GM12878 (cell line): ENCODE results near the gene PAX6. TPM values are rescaled to one million over a fixed set of nuclear protein-coding genes. Genes with fewer than 3 reads are reported as not detected.
A peak's percentile ranks its signal among the peaks of the same experiment; 100 is the strongest.

Source experiments
- ATAC-seq: fragments of 200-7000 bp; cut with Tn5 transposase; 3 replicates; pipeline ENCODE4 v1.9.1; 2020; ENCODE audit warnings: mild to moderate bottlenecking, moderate library complexity
- BruUV-seq: library from RNA; stranded (reverse); fragments of 400-500 nt; replicated peaks from 2 replicates; lab custom pipeline; 2021; lab: Mats Ljungman, UMichigan
- CTCF ChIA-PET: fragments of 300-600 bp; sonication (Branson Sonifier 250); formaldehyde crosslinking; extraction: SDS; loops from one replicate; lab custom pipeline; 2021; ENCODE audit warnings: inconsistent platforms; lab: Yijun Ruan, JAX
- POLR2A ChIA-PET: fragments of 350-600 bp; formaldehyde crosslinking; extraction: SDS; loops from one replicate; lab custom pipeline; 2021; ENCODE audit warnings: inconsistent platforms; lab: Charles Lee
- RAD21 ChIA-PET: fragments of 300-600 bp; sonication (Branson Sonifier 250); formaldehyde crosslinking; loops from one replicate; lab custom pipeline; 2023; ENCODE audit warnings: antibody characterized with exemption; ENCODE audit not compliant: unreplicated experiment; lab: Charles Lee
- SMC1A ChIA-PET: fragments of 300-600 bp; sonication (Branson Sonifier 250); formaldehyde crosslinking; loops from one replicate; lab custom pipeline; 2023; ENCODE audit not compliant: unreplicated experiment, uncharacterized antibody; lab: Charles Lee
- DNase-seq: peaks from one replicate; pipeline ENCODE4 v3.0.0-alpha.2; 2011; ENCODE audit warnings: low read depth, low spot score
- FAIRE-seq: peaks from 3 replicates; lab custom pipeline; 2011; peaks lifted over from hg19 to GRCh38; lab: Jason Lieb, UNC
- H2AFZ ChIP-seq: 2 replicates; pipeline ENCODE4 v1.6.0; 2011; ENCODE audit warnings: low read depth, low read length, control low read depth; ENCODE audit not compliant: control insufficient read depth
- H3K27ac ChIP-seq: 2 replicates; pipeline ENCODE4 v1.5.1; 2011; ENCODE audit warnings: control low read depth; ENCODE audit not compliant: control insufficient read depth, insufficient read depth
- H3K27me3 ChIP-seq, 2 experiments: replicated peaks in 1 of 2; 2 replicates each; pipeline versions ENCODE4 v1.6.0 to v1.6.1; 2011; ENCODE audit warnings: low read length in 1 of 2; ENCODE audit not compliant: control insufficient read depth in 2 of 2, insufficient read depth in 2 of 2
- H3K36me3 ChIP-seq, 2 experiments: 2 replicates each; pipeline ENCODE4 v1.5.1; 2011; ENCODE audit warnings: low read length in 1 of 2; ENCODE audit not compliant: control insufficient read depth in 2 of 2, insufficient read depth in 2 of 2
- H3K4me1 ChIP-seq: 2 replicates; pipeline ENCODE4 v1.6.1; 2011; ENCODE audit warnings: mild to moderate bottlenecking, low read length, moderate library complexity, mixed read lengths; ENCODE audit not compliant: control insufficient read depth, insufficient read depth
- H3K4me2 ChIP-seq: 2 replicates; pipeline ENCODE4 v1.6.0; 2011; ENCODE audit warnings: control low read depth; ENCODE audit not compliant: control insufficient read depth, insufficient read depth
- H3K4me3 ChIP-seq: fragments of 200-600 bp; sonication (generic); 2 replicates; pipeline ENCODE4 v1.5.1; 2016
- H3K79me2 ChIP-seq: 2 replicates; pipeline ENCODE4 v1.6.0; 2011; ENCODE audit warnings: low read length; ENCODE audit not compliant: control insufficient read depth, insufficient read depth
- H3K9ac ChIP-seq: 2 replicates; pipeline ENCODE4 v1.8.0; 2011; ENCODE audit warnings: low read length, control low read depth, mixed read lengths; ENCODE audit not compliant: control insufficient read depth, insufficient read depth
- H3K9me3 ChIP-seq: replicated peaks from 3 replicates; pipeline ENCODE4 v1.5.1; 2011; ENCODE audit warnings: mild to moderate bottlenecking, low read length; ENCODE audit not compliant: control insufficient read depth, insufficient read depth
- H4K20me1 ChIP-seq: 2 replicates; pipeline ENCODE4 v1.6.0; 2011; ENCODE audit not compliant: control insufficient read depth, insufficient read depth
- HDAC6 ChIP-seq: fragments of 200-600 bp; sonication (generic); IDR thresholded peaks from one replicate; pipeline ENCODE4 v1.8.0; 2017; ENCODE audit warnings: antibody characterized with exemption; ENCODE audit not compliant: unreplicated experiment
- IKZF2 ChIP-seq, 2 experiments: fragments of 450-650 bp; IDR thresholded peaks; 2 replicates each; pipeline ENCODE4 v1.6.1; 2017; ENCODE audit warnings: mild to moderate bottlenecking in 2 of 2, moderate library complexity in 2 of 2
- MEF2B ChIP-seq: fragments of 450-650 bp; IDR thresholded peaks from 2 replicates; pipeline ENCODE4 v1.6.1; 2018; ENCODE audit warnings: mild to moderate bottlenecking, moderate library complexity; ENCODE audit not compliant: partially characterized antibody, poor library complexity, severe bottlenecking
- MYB ChIP-seq: fragments of 150-350 bp; IDR thresholded peaks from 2 replicates; pipeline ENCODE4 v1.6.1; 2014; ENCODE audit warnings: mild to moderate bottlenecking, low read depth, low read length, borderline replicate concordance
- NBN ChIP-seq: fragments of 450-650 bp; IDR thresholded peaks from 2 replicates; pipeline ENCODE4 v1.6.1; 2016
- NFYA ChIP-seq: IDR thresholded peaks from 2 replicates; pipeline ENCODE4 v1.6.1; 2011; ENCODE audit warnings: low read depth, mild to moderate bottlenecking, low read length, improper control_type of control experiment, borderline replicate concordance
- PAX8 ChIP-seq: fragments of 450-650 bp; IDR thresholded peaks from 2 replicates; pipeline ENCODE4 v1.6.1; 2017; ENCODE audit warnings: mild to moderate bottlenecking, moderate library complexity
- POLR2AphosphoS5 ChIP-seq: IDR thresholded peaks from 2 replicates; pipeline ENCODE4 v1.6.1; 2011; ENCODE audit warnings: mild to moderate bottlenecking, low read length, inconsistent platforms
- RAD51 ChIP-seq: fragments of 450-650 bp; IDR thresholded peaks from 2 replicates; pipeline ENCODE4 v1.6.1; 2016; ENCODE audit warnings: moderate library complexity, mild to moderate bottlenecking, inconsistent platforms
- TCF3 ChIP-seq: IDR thresholded peaks from 2 replicates; pipeline ENCODE4 v1.6.1; 2012; ENCODE audit warnings: low read depth, mild to moderate bottlenecking, low read length, borderline replicate concordance; ENCODE audit not compliant: insufficient read depth
- ZNF24 ChIP-seq: fragments of 450-650 bp; IDR thresholded peaks from 2 replicates; pipeline ENCODE4 v1.6.1; 2017; ENCODE audit warnings: antibody characterized with exemption, mild to moderate bottlenecking
- WGBS: methylation state at CpG from one replicate; pipeline ENCODE4 v1.1.6; 2016; ENCODE audit warnings: low lambda C conversion rate; ENCODE audit not compliant: insufficient replicate concordance, insufficient coverage; ENCODE audit errors: missing lambda C conversion rate; 5-methylcytosine and 5-hydroxymethylcytosine counted together
- in situ Hi-C: fragments of 300-500 bp; cut with MboI; formaldehyde crosslinking; loops from 9 replicates; pipeline ENCODE4 v1.14.3; 2018; ENCODE audit warnings: mixed read lengths
- intact Hi-C: fragments of 100-400 bp; cut with micrococcal nuclease; formaldehyde crosslinking; loops from one replicate; pipeline ENCODE4 v1.14.2; 2022; ENCODE audit not compliant: unreplicated experiment
- polyA plus RNA-seq, 11 experiments: library from polyadenylated mRNA; depleted of rRNA in 4 of 11; unstranded in 6 of 11; stranded (reverse) in 5 of 11; fragments of >200 nt; fragmentation: Nextera tagmentation in 4 of 11; fragmentation: Illumina TruSeq in 1 of 11; extraction: Ambion mirVana in 4 of 11; extraction: Trizol in 1 of 11; gene quantifications; 1 replicate in 1 of 11; 2 replicates in 10 of 11; pipeline versions ENCODE4 v1.2.1 to v1.2.3, GENCODE V29; 2011 to 2016; ENCODE audit warnings: inconsistent platforms in 2 of 11, missing spikeins in 2 of 11, low read depth in 1 of 11
- total RNA-seq, 4 experiments: library from RNA; depleted of rRNA in 3 of 4; stranded (reverse); fragments of >200 nt in 3 of 4; fragmentation: Illumina TruSeq in 1 of 4; extraction: Trizol in 1 of 4; gene quantifications; 2 replicates each; pipeline versions ENCODE4 v1.2.1 to v1.2.3, GENCODE V29; 2013 to 2021
- TF ChIP-seq, protein P1 (sequence below): fragments of 450-650 bp; formaldehyde crosslinking; IDR thresholded peaks from 2 replicates; pipeline ENCODE4 v1.4.0; 2020; ENCODE audit warnings: mild to moderate bottlenecking, moderate library complexity
- TF ChIP-seq, protein P2 (sequence below): fragments of 450-650 bp; IDR thresholded peaks from 2 replicates; pipeline ENCODE4 v1.6.1; 2017; ENCODE audit warnings: low read depth, mild to moderate bottlenecking, moderate library complexity
- TF ChIP-seq, protein P3 (sequence below): fragments of 450-650 bp; IDR thresholded peaks from 2 replicates; pipeline ENCODE4 v1.6.1; 2016; ENCODE audit warnings: mild to moderate bottlenecking, moderate library complexity, borderline replicate concordance

The PAX6 gene
- total and polyA plus RNA-seq, 10 of the 15 experiments (the other 5 are each of a cell fraction or from before 2014, with no cell fraction given): 0.06 to 0.26 (median 0.10) TPM; not detected in 3

DNA sequence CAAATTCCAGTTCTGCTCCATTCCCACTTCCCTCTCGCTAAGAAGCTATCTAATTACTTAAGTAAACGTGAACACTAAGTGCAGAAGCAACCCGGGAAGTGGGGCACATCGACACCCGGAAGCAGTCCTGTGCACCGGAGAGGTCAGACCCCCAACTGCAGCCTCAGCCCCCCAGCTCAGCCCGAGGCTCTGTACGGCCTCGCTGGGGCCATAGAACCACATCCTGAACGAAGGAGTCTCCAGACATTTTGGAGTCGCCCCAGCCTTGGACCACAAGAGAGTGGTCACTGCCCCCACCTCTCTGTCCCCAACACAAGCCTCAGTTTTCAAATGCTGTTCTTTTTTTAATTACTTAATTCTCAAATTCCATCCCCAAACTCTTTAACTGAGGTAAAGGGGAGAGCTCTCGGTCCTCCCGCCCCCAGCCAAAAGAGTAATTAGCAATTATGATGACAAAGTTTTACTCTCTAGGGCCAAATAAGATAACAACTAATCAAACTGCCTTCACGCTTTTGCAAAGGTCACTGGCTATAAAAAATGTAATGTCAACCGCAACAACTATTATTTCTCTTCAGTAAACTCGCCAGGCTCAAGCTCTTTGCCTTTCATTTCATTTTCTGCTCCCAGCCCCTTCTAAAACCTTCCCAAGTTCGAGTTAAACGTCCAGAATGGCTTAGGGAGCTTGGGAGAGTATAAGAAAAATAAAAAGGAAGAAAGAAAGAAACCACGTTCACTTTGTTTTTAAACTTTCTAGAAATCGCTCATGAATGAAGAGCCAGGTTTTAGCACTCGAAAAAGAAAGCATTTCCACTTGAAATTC is 2.2 kb downstream of the PAX6 start:
- H3K79me2 ChIP-seq: no peaks in the 10 kb centered on the region
- no peaks in the 10 kb centered on the region for H3K36me3 ChIP-seq
- H3K4me3 ChIP-seq: no peak overlapping the region
- RAD21 ChIA-PET: no interaction called here
- intact Hi-C loops: loop anchor here (10.0 kb wide), 1 partner anchor 164 kb away; no protein-coding TSS in a partner anchor
- H3K27me3 ChIP-seq: peaks cover 35 to 65% of the 10 kb centered on the region in 2 experiments
- no peak overlapping the region for H3K9ac ChIP-seq
- 37% methylated on average over 21 of the region's 21 CpGs for WGBS
- no peaks in the 10 kb centered on the region for H4K20me1 ChIP-seq
- in situ Hi-C loops: no loop called here
- H3K4me1 ChIP-seq: peaks cover 15% of the 10 kb centered on the region; the same call in 1 of the 2 replicates
- no peak for FAIRE-seq
- SMC1A ChIA-PET: interaction anchor here (0.9 kb wide), 1 partner anchor 13 kb away, joined by 3 read pairs; no protein-coding TSS in a partner anchor
- DNase-seq: no peak
- no peak for ATAC-seq
- no peaks in the 10 kb centered on the region; the same call in 2 of the 3 replicates for H3K9me3 ChIP-seq
- no TSS peak for BruUV-seq
- POLR2A ChIA-PET: no interaction called here
- H2AFZ ChIP-seq: no peak overlapping the region
- H3K4me2 ChIP-seq: peak overlapping the region; percentile 3; the same call in 1 of the 2 replicates
- CTCF ChIA-PET: interaction anchor here (0.7 to 2.5 kb wide), 2 partner anchors 22 to 168 kb away, joined by 3 to 5 read pairs; no protein-coding TSS in a partner anchor
- no peak overlapping the region for H3K27ac ChIP-seq
- TF ChIP-seq RAD51 (no peak), POLR2AphosphoS5 (no peak), PAX8 (no peak), MYB (no peak), TCF3 (no peak), MEF2B (no peak), NBN (no peak), IKZF2 (IDR thresholded peaks at IDR 0.05) (no peak), HDAC6 (no peak), ZNF24 (no peak), NFYA (no peak)
- TF ChIP-seq, protein P1, sequence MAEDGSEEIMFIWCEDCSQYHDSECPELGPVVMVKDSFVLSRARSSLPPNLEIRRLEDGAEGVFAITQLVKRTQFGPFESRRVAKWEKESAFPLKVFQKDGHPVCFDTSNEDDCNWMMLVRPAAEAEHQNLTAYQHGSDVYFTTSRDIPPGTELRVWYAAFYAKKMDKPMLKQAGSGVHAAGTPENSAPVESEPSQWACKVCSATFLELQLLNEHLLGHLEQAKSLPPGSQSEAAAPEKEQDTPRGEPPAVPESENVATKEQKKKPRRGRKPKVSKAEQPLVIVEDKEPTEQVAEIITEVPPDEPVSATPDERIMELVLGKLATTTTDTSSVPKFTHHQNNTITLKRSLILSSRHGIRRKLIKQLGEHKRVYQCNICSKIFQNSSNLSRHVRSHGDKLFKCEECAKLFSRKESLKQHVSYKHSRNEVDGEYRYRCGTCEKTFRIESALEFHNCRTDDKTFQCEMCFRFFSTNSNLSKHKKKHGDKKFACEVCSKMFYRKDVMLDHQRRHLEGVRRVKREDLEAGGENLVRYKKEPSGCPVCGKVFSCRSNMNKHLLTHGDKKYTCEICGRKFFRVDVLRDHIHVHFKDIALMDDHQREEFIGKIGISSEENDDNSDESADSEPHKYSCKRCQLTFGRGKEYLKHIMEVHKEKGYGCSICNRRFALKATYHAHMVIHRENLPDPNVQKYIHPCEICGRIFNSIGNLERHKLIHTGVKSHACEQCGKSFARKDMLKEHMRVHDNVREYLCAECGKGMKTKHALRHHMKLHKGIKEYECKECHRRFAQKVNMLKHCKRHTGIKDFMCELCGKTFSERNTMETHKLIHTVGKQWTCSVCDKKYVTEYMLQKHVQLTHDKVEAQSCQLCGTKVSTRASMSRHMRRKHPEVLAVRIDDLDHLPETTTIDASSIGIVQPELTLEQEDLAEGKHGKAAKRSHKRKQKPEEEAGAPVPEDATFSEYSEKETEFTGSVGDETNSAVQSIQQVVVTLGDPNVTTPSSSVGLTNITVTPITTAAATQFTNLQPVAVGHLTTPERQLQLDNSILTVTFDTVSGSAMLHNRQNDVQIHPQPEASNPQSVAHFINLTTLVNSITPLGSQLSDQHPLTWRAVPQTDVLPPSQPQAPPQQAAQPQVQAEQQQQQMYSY: no peak
- TF ChIP-seq, protein P2, sequence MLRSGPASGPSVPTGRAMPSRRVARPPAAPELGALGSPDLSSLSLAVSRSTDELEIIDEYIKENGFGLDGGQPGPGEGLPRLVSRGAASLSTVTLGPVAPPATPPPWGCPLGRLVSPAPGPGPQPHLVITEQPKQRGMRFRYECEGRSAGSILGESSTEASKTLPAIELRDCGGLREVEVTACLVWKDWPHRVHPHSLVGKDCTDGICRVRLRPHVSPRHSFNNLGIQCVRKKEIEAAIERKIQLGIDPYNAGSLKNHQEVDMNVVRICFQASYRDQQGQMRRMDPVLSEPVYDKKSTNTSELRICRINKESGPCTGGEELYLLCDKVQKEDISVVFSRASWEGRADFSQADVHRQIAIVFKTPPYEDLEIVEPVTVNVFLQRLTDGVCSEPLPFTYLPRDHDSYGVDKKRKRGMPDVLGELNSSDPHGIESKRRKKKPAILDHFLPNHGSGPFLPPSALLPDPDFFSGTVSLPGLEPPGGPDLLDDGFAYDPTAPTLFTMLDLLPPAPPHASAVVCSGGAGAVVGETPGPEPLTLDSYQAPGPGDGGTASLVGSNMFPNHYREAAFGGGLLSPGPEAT: no peak
- TF ChIP-seq, protein P3, sequence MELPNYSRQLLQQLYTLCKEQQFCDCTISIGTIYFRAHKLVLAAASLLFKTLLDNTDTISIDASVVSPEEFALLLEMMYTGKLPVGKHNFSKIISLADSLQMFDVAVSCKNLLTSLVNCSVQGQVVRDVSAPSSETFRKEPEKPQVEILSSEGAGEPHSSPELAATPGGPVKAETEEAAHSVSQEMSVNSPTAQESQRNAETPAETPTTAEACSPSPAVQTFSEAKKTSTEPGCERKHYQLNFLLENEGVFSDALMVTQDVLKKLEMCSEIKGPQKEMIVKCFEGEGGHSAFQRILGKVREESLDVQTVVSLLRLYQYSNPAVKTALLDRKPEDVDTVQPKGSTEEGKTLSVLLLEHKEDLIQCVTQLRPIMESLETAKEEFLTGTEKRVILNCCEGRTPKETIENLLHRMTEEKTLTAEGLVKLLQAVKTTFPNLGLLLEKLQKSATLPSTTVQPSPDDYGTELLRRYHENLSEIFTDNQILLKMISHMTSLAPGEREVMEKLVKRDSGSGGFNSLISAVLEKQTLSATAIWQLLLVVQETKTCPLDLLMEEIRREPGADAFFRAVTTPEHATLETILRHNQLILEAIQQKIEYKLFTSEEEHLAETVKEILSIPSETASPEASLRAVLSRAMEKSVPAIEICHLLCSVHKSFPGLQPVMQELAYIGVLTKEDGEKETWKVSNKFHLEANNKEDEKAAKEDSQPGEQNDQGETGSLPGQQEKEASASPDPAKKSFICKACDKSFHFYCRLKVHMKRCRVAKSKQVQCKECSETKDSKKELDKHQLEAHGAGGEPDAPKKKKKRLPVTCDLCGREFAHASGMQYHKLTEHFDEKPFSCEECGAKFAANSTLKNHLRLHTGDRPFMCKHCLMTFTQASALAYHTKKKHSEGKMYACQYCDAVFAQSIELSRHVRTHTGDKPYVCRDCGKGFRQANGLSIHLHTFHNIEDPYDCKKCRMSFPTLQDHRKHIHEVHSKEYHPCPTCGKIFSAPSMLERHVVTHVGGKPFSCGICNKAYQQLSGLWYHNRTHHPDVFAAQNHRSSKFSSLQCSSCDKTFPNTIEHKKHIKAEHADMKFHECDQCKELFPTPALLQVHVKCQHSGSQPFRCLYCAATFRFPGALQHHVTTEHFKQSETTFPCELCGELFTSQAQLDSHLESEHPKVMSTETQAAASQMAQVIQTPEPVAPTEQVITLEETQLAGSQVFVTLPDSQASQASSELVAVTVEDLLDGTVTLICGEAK: no peak
